GM19035 (cell line): ENCODE results near the gene USP54.
"Not testable (repeated sequence)": the region's sequence is repeated elsewhere in the genome, so short reads cannot be mapped to it uniquely, and the experiment has no call there.

Experiments
- ATAC-seq: cut with Tn5 transposase; IDR thresholded peaks from one replicate; pipeline ENCODE4 v1.9.1; 2021; ENCODE audit not compliant: unreplicated experiment

Gene USP54

DNA sequence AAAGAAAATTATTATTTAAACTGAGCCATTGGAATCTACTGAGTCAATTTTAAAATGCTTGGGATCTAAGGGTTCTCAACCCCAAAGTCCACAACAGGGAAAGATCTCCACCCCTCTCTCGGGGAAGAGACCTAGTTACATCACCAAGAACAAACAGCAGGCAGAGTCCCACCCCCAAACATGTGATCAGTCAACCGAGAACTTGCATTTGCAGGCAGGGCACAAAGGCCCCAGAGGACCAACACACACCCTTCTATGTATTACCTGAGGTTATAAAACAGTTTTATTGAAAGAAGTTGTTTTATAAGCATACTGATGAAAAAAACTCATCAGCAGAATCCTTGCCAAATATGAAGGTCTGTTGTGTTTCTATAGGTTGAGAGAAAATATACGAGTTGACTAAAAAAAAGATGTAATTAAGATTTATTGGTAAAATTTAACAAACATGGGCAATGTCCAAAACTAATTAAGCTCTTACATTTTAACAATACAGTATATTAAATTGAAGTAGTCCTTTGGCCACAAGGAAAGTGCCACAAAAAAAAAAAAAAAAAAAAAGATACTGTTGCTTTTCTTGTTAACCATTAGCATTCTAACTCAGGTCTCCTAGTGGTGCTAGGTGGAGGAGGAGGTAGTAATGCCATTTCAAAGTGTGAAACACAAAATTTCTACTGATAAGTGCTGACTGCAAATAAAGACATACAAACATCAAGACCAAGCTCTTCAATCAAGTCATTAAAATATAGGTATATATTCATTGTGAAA, 975 bp upstream of the USP54 start:
- ATAC-seq, result no peak

DNA sequence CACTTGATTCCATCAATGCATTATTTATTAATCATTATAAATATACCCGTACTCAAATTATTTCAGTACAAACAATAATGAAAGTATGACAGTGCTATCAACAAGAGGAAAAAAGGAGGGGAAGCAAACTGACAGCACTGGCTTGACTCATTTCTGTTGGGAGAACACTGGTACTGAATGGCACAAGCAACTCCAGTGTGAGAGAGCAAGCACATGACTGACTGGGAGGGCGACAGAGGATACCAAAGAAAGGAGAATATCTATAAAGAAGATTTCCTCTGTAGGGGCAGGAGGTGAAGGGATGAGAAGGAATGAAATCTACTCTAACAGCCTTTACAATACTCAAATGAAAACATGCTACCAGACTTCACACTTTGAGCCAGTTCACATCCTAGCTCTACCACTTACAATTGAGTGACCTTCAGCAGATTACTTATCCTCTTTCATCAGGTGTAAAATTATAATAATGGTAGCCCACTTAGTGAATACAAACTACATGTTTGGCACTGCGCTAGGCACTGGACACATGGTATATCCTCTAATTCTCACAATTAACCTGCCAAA, 1.5 kb downstream of the USP54 start:
- no peak for ATAC-seq

GRCh38 chr10:73588656-73589055, 2.5 kb downstream of the USP54 start:
- ATAC-seq, result no peak

DNA sequence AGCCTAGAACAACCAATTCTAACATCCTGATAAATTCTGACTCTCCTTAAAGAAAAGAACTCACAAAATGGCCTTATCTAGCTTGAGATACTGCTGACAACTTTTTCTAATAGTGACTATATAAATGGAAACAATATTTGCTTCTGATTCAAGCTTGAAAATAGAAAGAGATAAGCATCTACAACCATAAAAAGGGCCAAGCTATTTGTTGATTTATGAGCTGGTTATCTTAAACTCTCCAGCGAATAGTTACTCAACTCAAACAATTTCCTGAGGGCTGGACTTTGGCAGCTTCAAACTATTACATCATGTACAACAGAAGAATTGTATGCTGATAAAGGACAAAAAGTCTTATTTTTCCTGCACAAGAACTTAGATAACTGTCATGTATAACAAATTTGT, 4.6 kb downstream of the USP54 start:
- no peak for ATAC-seq

- no peak for ATAC-seq
Measured at GRCh38 chr10:73585327-73585726, 5.8 kb downstream of the USP54 start.

- no peak for ATAC-seq
Measured at GRCh38 chr10:73584737-73585136, 6.4 kb downstream of the USP54 start.

DNA sequence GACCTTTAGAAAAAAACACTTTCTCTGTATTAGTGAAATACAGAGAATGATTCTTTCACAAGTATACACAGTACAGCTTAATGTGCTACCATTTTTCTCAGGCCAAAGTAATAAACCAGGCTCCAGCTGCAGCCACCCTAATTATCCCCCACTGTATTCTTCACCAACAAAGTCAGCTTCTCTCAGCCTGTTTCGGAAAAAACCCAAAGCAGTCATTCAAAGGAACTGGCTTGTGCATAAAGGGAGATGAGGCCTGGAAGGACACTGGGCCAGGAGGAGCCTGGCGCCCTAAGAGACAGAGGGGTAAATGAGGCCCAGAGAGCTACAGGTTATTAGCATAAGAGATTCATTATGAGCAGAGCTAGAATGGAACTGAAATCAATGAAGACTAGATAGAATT, 9.2 kb downstream of the USP54 start:
- no peak for ATAC-seq

- not testable (repeated sequence) for ATAC-seq
Measured at GRCh38 chr10:73578927-73579326, 12.2 kb downstream of the USP54 start.

- ATAC-seq, result no peak
Measured at GRCh38 chr10:73577788-73578187, 13.4 kb downstream of the USP54 start.

GRCh38 chr10:73576890-73577591, 14.1 kb downstream of the USP54 start:
- no peak for ATAC-seq

DNA sequence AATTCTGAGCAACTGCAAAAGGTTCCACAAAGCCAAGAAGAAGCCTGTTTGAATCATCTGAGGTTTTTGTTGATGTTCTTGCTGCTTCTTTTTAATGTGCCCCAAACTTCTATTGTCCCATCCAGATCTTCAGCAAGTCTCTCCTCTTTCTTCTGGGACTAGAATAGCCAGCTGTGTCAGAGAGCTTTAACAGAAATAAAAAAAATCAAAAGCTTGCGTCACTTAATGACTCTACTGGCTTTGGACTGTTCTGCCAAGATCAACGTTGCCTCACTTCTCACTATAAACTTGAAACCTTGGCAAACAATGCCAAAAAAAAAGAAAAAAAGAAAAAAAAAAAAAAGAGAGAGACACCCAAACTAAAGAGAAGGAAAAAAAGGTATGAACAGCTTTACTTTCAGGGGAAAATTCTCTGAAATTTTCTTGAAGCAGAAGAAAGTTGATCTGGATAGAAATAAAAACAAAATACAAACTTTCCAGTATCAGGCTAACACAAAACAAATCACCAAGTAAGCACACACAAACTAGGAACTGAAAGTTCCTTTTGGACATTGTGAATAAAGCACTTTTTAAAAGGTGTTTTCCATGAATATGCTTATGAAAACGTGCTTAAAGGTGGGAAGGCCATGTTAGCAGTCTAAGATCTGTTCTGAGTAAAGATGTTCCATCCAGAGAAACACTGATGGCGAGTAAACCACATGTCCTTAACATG, 14.8 kb downstream of the USP54 start:
- no peak for ATAC-seq

GRCh38 chr10:73567025-73567424, 24.1 kb downstream of the USP54 start:
- ATAC-seq, result not testable (repeated sequence)

GRCh38 chr10:73561192-73561591, 29.9 kb downstream of the USP54 start:
- no peak for ATAC-seq

- ATAC-seq, result no peak
Measured at GRCh38 chr10:73559590-73559989, 31.6 kb downstream of the USP54 start.

DNA sequence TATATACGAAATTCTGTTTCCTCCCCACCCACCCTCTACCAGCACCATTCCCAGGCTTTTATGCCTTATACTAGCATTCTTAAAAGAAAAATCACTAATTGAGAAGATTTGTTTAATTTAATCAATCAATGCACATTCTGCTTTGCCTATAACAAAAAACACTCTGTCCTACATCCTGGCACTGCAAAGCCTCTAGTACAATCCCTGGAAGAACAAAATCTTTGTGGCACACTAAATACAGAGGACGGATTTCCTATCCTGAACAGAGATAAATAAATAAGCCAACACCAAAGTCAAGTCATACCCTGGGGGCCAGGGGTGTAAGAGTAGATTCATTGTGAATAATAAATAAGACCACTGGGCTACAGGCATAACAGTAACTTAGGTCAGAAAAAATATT, 34.3 kb downstream of the USP54 start:
- no peak for ATAC-seq

GRCh38 chr10:73554721-73555120, 36.4 kb downstream of the USP54 start:
- ATAC-seq, result no peak

DNA sequence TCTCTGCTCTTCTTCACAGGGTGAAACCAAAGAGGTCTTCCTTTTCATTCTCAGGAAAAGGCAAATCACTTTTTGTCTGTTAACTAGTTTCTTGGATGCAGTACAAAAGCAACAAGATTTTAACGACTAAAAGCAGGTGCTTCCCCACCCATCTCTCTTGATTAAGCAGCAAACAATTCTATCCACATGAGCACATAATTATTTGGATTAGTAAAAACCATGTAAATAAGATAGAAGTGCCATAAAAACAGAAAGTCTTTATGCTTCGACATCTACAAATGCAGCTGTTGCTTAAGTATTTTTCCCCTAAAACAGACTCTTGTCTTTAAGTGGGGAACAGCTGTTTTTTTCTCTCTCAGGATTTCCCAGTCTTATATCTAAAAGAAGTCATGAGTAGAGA, 37.4 kb downstream of the USP54 start:
- no peak for ATAC-seq

GRCh38 chr10:73552819-73553715, 38.1 kb downstream of the USP54 start:
- ATAC-seq, result no peak

DNA sequence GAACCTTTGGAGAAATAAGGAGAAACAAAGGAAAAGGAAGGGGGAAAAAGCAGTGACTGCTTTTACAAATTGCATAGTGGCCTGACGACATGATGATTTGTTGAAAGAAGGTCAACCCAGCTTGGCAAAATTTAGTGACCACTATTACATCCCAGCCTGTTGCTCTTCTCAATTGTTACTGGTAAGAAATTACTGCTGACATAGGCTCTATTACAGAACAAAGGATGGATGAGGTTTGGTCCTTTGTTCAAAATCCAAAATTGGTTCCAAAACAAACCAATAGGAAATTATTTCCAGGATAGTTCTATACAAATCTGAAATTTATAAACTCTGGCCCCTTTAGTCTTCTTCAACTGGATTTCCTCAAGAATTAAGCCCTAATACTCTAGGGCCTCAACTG, 39.6 kb downstream of the USP54 start:
- no peak for ATAC-seq

GRCh38 chr10:73545357-73545756, 45.8 kb downstream of the USP54 start:
- ATAC-seq, result no peak

- no peak for ATAC-seq
Measured at GRCh38 chr10:73537709-73538108, 53.4 kb downstream of the USP54 start.
